SK-N-DZ (cell line): Measurements from ENCODE around the gene ELAVL3. TPM values are rescaled to one million over a fixed set of nuclear protein-coding genes. Genes with fewer than 3 reads are reported as not detected.

ENCODE experiments used
- DNase-seq: peaks from one replicate; pipeline ENCODE4 v3.0.0-alpha.2; 2015; ENCODE audit warnings: low spot score
- polyA plus RNA-seq, 2 experiments: library from polyadenylated mRNA; depleted of rRNA; stranded (reverse); fragments of >200 nt; gene quantifications; 2 replicates each; pipeline ENCODE4 v1.2.3, GENCODE V29; 2014

ELAVL3 gene
- polyA plus RNA-seq (2014; cell fraction: cytosol; rRNA removed), result 66.4 and 88.5 TPM in 2 replicates
- polyA plus RNA-seq (2014; cell fraction: nucleus; rRNA removed), result 47.9 and 77.2 TPM in 2 replicates

GRCh38 chr19:11480715-11481533 is at the start of gene ELAVL3:
ELAVL3 (minus strand) TSS chr19:11481046; CDS start chr19:11480608, 438 bp downstream.
- DNase-seq, result peak; percentile 70

- DNase-seq, result peak; percentile 97
Measured at GRCh38 chr19:11530432-11530831, 49.6 kb upstream of the ELAVL3 start.

GRCh38 chr19:11528551-11529341 is 47.9 kb upstream of the ELAVL3 start, which contains the start of gene ECSIT:
ECSIT (minus strand) TSS chr19:11529134; CDS start chr19:11519170, 9,964 bp downstream.
- DNase-seq, result peak; percentile 99

- no peak for DNase-seq
Measured at GRCh38 chr19:11519138-11519537, 38.3 kb upstream of the ELAVL3 start.

GRCh38 chr19:11513946-11514345 is 33.1 kb upstream of the ELAVL3 start:
- DNase-seq, result no peak

GRCh38 chr19:11510444-11510843 is 29.6 kb upstream of the ELAVL3 start:
- DNase-seq, result no peak

GRCh38 chr19:11507370-11508078 is 26.7 kb upstream of the ELAVL3 start:
- DNase-seq, result no peak

GRCh38 chr19:11506967-11507366 is 26.1 kb upstream of the ELAVL3 start:
- DNase-seq, result no peak

- no peak for DNase-seq
Measured at GRCh38 chr19:11506101-11506555, 25.3 kb upstream of the ELAVL3 start.

GRCh38 chr19:11505504-11506100 is 24.8 kb upstream of the ELAVL3 start, which contains the start of gene ZNF653:
ZNF653 (minus strand) TSS chr19:11505839; CDS start chr19:11505786, 53 bp downstream.
- peak; percentile 94 for DNase-seq

- peak; percentile 92 for DNase-seq
Measured at GRCh38 chr19:11505032-11505503, 24.2 kb upstream of the ELAVL3 start.

GRCh38 chr19:11504502-11505031 is 23.7 kb upstream of the ELAVL3 start:
- no peak for DNase-seq

- no peak for DNase-seq
Measured at GRCh38 chr19:11499890-11500420, 19.1 kb upstream of the ELAVL3 start.

GRCh38 chr19:11499220-11499726 is 18.4 kb upstream of the ELAVL3 start:
- DNase-seq, result no peak

GRCh38 chr19:11496391-11497163 is 15.7 kb upstream of the ELAVL3 start:
- DNase-seq, result peak; percentile 59

- no peak for DNase-seq
Measured at GRCh38 chr19:11495885-11496284, 15.0 kb upstream of the ELAVL3 start.

- no peak for DNase-seq
Measured at GRCh38 chr19:11495481-11495880, 14.6 kb upstream of the ELAVL3 start.

GRCh38 chr19:11494634-11495285 is 13.9 kb upstream of the ELAVL3 start:
- no peak for DNase-seq

- DNase-seq, result no peak
Measured at GRCh38 chr19:11489378-11489777, 8.5 kb upstream of the ELAVL3 start.
